CD4-positive, alpha-beta T cell treated with Interferon gamma for 1 hour (primary cell): ENCODE measurements around the gene U2AF1L4.

Source experiments
- DNase-seq: peaks from one replicate; pipeline ENCODE4 v3.0.0-alpha.2; 2020

Gene U2AF1L4

DNA sequence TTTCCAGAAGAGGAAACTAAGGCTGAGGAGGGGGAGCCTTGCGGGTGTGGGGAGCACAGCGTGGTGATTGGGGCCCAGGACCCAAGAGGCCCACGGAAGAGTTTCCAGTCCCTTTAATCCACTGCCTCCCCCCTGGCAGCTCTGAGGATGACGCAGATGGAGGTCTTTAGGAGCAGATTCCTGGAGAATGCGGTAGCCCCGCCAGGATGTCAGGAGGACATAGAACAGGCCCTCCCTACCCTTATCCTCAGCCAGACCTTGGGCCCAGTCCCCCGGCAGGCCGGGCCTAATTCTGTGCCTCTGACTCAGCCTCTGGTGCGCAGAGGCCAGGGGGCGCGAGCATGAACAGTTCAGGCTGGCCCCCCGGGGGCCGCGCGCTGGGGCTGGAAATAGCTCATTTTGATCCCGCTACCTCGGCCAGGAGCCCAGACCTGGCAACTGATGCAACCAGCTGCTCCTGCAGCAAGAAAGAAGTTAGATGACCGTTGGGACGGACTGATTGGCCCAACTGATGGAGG, 12.1 kb upstream of the U2AF1L4 start:
- no peak for DNase-seq

DNA sequence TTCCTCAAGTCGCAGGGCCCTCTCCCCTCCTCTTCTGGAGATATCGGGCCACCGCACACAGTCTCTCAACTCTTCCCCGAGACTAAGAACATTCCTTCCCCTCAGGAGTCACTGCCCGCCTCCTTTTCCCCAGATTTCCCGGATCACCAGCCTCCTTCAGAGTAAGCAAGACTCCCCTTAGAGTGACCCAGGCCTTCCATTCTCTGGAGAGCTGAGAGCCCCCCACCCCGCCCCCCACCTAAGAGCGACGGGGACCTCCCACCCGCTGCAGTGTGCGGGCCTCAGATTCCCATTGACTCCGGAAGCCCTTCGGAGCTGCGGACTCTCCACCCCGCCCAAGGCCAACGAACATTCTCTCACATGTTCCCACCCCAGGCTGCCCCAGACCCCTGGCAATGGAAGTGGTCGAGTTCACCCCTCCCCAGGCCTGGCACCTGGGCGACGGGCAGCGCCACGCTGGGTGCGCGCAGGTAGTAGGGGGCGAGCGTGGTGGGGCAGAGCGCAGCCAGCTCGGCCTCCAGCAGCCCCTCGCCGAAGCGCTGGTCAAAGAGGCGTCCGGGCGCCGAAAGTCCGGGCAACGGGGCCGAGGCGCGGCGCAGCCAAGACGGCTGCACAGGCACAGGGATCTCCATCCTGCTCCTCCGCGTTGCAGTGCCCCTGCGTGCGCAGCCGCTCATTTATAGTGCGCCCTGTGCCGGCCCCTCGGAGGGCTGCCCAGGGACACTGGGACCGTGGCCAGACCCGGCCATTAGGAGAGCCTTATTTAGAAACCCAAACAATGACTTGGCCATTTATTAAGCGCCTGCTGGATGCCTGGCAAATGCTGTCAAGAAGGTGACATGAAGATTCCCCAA, 11.4 kb upstream of the U2AF1L4 start, which contains the start of gene HSPB6:
TSS of gene HSPB6 (minus strand) at position 653 of the 854 bp plus-strand sequence. CDS start at position 632, 21 bp downstream.
- DNase-seq = no peak

DNA sequence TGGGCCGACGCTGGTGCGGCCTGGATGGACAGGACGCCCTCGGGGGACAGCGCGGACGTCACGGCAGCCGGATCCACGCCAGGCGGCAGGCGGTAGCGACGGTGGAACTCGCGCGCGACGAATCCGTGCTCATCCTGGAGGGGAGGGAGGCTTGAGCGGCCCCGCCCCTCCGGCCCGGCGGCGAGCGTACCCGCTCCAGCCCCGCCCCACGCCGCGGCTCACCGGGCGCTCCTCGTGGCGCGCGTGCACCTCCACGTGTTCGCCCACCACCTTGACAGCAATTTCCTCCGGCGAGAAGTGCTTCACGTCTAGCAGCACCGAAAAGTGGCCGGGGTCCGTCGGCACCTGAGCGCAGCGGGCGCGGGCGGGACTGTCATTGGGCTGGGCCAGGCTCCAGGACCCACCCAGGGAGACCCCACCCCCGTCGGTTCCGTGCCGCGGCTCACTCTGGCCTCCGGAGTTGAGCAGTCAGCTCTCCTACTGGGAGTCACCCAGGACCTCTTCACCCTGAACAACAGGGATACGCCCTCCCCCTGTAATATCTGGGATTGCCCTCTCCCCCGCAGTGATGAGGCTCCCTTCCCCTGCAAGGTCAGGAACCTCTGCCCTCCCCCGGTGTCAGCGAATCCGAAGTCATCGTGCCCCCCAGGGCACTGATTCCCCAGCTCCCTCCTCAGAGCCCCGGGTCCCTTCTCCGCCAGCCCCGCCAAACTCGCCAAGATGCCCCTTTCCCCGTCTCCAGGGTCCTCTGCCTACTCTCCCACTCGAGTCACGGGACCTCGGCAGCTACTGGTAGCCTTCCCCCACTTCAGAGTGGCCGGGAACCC, 10.5 kb upstream of the U2AF1L4 start:
- DNase-seq = peak; percentile 61

DNA sequence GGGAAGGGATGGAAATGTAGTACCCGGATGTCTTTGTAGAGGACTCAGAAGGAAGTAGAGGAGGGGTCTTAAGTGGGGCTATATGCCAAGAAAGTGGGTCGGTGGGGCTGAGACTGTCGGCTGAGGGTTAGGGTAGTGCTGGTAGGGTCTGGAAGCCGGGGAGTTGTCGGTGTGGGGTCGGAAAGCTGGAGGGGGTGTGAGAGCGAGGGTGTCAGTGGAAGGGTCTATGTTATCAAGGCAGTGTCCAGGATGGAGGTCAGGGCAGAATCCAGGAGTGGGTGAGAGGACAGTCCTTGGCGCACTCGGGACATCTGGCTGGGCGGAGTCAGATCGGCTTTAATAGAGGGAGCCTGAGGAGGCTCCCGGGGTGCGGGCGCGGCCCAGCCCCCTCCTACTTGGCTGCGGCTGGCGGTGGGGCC, 9.9 kb upstream of the U2AF1L4 start:
- DNase-seq = no peak

DNA sequence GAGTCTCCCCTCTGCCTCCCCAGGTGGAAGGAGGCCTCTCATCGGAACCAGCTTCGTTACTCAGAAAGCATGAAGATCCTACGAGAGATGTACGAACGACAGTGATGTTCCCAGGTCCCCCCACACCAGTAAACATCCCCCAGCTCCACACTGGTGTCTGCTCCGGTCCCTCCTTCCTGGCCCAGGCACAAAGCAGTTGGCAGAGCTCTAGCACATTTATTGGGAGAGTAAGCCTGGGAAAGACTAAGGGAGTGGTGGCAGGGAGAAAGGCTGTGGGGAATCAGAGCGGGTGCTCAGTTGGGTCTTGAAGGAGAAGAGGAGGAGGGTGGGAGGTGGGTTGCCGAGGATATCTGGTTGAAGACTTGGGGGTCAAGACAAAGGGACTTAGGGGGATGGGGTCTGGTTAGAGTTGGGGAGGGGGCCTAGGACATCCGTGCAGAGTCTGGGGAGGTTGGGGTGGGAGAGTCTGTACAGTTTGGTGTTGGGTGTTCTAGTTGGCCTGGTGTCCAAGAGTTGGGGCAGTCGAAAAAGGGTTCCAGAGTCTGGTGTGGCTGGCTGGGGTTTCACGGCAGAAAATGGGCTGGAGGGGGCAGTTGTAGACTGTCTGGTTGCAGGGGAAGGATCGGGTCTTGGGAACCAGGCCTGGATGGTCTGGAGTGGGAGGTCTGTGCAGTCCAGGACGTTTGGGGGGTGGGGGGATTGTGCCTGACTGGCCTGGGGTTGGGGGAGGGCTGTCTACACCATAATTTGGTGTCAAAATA, 9.3 kb upstream of the U2AF1L4 start:
- DNase-seq = no peak

DNA sequence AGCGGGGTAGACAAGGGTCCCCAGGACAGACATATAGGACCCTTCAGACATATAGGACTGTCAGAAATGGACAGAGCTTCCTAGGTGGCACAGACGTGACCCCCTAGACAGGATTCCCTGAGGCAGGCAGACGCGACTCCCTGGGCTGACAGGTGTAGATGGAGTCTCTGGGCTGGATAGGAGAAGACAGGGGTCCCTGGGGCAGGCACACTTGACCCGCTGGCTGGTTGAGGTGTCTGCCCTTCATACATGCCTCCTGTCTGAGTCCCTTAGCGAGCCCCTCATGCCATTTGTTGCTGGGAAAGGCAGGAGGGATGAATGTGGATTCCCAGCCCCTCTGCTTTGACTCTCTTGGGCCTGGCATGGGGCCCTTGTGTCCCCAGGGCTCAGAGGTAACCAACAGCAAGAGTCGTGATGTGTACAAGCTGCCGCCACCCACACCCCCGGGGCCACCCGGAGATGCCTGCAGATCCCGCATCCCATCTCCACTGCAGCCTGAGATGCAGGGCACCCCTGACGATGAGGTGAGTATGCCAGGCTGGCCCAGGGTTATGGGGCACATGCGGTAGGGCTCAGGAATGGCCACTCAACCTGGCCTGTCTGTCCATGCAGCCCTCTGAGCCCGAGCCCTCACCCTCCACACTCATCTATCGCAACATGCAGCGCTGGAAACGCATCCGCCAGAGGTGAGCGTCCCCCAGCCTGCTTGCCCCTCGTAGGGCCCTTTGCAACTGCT, 8.6 kb upstream of the U2AF1L4 start:
- no peak for DNase-seq

DNA sequence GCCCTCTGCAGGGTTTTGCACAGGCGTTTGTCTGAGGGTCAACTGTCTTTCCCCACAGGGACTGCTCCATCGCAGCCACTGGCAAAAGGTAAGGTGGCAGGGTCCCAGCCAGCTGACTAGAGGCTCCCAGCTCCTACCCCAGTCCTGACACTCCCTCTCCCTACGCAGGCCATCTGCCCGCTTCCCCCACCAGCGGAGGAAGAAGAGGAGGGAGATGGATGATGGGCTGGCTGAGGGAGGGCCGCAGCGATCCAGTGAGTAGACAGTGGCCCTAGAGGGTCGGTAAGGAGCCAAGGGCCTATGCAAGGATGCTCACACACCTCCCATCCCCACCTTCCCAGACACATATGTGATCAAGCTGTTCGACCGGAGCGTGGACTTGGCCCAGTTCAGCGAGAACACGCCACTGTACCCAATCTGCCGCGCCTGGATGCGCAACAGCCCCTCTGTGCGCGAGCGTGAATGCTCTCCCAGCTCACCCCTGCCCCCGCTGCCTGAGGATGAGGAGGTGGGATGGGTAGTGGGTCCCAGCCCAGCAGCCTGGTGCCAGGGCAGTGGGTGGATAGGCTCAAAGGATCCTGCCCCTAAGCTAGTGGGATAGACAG, 7.6 kb upstream of the U2AF1L4 start:
- DNase-seq = no peak

DNA sequence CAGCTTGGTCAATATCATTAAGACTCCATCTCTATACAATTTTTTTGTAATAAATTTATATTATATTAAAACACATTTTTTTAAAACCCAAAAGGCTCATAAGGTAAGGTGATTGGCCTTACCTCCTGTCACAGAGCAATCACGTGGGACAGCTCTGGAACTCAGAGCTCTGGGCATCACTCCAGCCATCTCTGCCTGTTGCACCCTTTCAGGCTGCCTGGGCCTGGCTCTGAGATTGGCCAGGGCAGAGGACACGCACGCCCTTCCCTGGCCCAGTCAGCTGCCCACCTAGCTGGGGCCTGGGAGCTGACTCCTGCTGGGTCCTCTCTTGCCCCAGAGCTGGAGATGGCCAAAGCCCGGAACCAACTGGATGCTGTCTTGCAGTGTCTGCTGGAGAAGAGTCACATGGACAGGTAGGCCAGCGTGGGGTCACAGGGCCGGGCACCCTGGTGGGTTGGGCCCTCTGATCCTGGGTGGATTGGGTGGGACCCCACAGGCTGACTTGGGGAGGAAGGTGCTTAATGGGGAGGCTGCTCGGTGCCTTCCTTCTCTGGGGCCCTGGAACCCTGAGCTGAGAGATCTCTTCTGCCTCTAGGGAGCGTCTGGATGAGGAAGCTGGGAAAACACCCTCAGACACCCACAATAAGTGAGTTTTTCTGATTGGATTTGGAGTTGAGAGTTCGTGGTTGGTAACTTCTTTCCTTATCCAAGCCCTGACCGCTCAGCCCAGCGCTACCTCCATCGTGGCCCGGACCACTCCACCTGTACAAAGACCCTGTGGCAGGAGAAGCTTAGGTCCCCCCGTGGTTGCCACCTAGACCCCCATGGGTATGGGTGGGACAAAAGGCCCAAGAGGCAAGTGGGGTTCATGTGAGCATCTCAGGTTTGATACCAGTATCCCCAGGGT, 6.9 kb upstream of the U2AF1L4 start:
- no peak for DNase-seq

DNA sequence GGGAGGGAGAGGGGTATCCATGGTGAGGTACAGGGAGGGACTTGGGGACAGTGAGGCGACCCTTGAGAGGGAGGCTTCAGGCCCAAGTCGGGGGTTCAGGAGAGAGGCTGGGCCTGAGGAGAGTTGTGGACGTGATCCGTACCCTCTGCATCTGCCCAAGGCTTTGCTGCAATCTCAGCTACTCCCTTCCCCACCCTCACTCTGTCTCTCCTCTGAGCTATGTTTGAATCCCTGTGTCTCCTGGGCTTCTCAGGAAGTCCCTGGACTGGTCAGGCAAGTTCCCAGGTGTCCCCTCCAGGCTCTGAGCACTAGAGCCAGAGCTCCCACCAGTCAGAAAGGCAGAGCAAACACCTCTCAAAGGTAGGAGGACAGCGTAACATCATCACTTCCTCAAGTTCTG, 4.9 kb upstream of the U2AF1L4 start:
- no peak for DNase-seq

DNA sequence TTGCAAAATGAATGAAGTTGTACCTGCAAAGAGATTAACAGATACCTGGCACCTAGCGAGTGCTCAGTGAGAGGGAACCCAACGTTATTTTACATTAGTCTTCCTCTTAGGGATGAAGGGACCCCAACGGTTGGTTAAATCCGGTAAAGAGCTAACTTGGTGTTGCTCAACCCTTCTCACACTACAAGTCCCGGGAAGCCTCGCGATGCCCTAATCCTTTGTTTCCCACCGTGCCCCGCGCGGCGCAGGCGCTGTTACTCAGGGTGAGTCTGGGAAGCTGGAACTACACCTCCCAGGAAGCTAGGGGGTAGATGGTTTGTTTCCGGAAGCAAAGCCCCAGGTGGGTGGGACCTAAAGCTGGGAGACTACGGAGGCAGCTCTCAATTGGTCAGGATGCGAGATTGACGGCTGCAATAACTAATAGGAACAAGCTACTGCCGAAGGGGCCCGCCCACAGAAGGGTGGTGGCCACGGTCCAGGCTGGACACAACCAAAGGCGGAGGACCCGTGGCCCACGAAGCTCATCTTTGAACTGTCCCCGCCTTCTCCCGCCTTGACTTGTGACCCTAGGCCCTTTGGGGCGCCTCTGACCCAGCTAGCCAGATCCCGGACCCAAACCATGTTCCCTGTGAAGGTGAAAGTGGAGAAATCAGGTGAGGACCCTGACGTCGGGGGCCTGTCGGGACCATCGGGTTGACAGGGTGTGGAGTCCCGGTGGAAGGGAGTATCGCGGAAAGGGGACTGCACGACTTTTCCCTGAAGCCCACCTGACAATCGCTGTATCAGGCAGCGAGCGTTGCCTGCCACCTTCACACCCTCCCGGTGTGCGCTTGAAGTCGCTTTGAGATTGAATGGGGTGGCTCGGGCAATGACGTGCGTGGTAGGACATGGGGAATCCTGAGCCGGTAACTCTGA, 3.1 kb upstream of the U2AF1L4 start, which contains the start of gene LIN37:
TSS of gene LIN37 (plus strand) at position 471 of the 915 bp plus-strand sequence. CDS start at position 620, 149 bp downstream.
- peak; percentile 99 for DNase-seq

DNA sequence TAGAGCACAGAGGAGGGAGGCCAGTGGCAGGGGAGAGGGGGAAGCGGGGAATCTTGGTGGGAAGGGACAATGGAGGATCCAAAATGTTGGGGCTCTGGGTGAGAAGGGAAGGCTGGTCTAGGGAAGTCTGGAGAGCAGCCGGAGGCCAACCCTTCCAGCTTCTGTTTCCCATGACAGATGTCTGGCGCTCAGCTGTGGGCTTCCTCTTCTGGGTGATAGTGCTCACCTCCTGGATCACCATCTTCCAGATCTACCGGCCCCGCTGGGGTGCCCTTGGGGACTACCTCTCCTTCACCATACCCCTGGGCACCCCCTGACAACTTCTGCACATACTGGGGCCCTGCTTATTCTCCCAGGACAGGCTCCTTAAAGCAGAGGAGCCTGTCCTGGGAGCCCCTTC, 1.3 kb upstream of the U2AF1L4 start:
- no peak for DNase-seq

DNA sequence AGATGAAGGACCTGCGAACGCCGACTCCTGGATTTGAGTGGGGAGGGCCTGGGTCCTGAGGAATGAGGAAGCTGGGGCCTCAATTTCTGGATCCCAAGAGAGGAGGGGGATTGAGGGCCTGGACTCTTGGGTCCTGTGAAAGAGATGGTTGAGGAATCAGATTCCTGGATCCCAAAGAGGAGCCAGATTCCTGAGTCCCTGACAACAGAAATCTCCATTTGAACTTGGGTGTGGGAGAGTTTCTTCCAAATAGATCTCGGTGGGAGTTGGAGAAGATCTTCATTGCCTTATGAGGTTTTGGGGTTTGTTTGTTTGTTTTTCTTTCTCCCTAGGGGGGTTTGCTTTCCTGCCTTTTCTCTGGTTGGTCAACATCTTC, 857 bp upstream of the U2AF1L4 start:
- no peak for DNase-seq

DNA sequence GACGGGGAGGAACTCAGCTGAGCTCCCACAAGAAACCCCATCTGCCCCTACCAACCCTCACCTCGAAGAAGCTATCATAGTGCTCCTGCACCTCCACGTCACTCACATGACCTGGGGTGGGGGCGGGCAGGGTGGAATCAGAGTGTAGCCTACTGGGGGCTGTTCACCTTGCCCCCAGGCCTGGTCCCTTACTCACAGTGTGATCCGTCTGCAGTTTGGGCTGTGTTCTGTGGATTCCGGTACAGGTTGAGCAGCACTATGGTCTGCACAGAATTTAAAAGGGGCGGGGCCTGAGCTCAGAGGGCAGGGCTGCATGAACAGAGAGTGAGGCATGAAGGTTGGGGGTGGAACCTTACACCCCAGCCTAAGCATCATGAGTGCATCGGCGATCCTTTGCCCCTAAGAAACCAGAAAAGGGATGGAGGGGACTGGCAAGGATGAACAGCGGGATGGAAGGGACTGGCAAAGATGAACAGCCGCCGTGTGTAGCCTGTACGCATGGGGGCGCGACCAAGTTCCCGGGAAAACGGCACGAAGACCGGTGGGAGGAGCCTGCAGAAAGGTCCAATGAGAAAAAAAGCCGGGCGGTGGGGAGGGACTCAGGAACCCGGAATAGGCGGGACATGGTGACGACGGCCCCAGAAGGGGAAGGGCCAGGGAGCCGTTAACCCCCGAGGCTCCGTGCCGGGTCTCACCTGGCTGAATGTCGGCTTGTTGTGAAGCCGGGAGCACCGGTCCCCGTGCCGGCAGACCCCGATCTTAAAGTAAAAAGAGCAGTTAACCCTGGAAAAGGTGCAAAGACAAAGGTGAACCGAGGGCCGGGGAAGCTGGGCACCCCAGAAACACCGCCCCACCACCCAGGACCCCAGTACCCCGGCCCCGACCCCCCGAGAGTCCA, 539 bp downstream of the U2AF1L4 start:
- peak; percentile 94 for DNase-seq

DNA sequence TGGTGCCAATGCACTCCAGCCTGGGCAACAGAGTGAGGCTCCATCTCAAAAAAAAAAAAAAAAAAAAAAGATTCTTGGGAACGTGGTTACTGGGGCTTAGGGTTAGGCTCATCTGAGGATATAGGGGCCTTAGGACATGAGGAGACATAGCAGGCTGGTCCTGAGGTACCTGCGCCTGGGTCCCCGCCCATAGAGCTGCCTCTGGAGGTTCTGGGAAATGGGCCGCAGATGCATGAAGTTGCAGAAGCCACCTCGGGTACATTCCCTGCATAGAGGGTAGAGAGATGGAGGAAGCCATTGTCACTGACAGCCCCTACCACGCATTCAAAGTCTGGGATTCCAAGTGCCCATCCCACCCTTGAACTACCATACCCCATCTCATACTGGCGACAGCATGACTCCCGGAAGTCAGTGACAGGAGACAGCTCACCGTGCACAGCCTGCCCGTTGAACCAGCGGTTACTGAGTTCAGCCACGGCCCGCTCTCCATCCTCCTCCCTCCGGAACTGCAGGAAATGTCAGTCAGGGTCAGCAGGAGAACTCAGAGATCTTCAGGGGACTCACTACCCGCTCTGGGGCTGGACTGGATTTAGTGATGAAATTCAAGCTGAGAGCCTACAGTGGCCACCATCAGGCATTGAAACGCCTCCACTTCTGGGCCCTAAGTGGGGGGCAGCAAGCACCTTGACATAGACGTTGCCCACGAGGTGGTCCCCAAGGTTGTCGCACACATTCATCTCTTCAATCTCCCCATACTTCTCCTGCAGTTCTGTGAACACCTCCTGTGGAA, 1.4 kb downstream of the U2AF1L4 start:
- DNase-seq = no peak

DNA sequence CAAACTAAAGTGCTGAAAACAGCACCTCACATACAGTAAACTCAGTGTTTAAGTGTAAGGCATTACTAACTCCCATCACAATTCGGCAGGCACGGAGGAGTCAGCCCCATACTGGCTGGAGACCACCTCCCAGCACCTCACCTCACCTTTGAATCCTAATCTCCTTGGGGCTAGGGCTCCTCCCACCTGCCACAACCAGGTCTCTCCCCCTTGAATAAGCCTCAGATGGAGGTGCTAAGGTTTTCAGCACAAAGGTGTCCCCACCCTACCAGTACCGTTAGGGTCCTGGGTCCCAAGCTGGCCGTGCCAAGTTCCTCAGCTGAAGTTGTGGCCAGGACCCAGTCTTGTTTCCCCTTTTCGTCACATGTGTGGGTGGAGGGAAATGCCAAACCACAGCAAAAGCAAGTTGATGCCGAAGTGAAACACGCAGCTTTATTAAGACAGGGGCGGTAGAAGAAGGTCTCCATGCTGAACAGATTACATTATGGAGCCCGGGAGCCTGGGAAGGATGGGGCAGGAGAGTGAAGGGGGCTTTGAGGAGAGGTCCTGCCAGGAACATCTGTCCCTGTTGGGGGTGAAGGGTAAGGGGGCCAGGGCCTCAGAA, 3.0 kb downstream of the U2AF1L4 start, which contains the start of gene IGFLR1:
TSS of gene IGFLR1 (minus strand) at position 332 of the 604 bp plus-strand sequence. CDS start 1,272 bp downstream, outside the sequence.
- DNase-seq = peak; percentile 77

DNA sequence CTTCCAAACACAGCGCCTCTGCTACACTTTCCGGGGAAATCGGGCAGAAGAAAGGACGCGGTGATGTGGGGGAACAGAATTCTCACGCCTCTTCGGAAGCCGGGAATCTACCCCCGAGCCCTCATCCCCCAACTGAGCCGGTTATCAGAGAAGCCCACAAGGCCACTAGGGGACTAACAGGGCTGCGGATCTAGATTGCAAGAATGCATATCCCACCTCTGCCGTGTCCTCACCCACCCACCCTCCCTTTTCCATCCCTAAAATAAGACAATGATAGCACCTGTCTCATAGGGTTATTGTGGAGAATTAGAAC, 4.1 kb downstream of the U2AF1L4 start:
- no peak for DNase-seq
